SKM-1 treated with dmso at 0.1 percent for 144 hours (cell line): ENCODE data around the gene CLEC2D.
"Not testable (repeated sequence)": the region's sequence is repeated elsewhere in the genome, so short reads cannot be mapped to it uniquely, and the experiment has no call there.

Experiments
- DNase-seq: peaks from one replicate; lab custom pipeline; 2025; ENCODE audit not compliant: unreplicated experiment; lab: John Stamatoyannopoulos, UW

CLEC2D gene

DNA sequence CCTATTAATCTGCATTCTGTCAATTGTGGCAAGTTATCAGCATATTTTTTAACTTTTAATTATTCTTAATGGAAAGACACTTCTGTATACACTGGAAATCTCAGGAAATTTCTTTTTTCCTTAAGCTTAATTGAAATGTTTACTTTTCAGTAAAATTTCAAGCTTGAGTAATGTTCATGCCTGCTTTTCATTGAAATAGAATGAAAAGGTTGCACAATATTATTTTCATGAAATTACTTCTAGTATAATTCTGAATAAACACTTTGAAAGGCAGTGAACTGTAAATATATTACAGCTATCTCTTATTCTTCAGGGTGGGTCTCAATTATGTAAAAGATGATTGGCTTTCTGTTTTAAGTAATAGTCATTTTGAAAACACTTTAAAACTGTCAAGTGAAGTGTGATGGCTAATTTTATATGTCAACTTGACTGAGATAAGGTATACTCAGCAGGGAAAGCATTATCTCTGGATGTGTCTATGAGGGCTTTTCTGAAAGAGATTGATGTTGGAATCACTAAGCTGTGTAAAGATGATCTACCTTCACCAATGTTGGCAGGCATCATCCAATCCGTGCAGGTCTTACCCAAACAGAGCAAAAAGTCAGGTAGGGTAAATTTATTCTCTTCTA is 29.9 kb downstream of the CLEC2D start:
- DNase-seq: no peak

DNA sequence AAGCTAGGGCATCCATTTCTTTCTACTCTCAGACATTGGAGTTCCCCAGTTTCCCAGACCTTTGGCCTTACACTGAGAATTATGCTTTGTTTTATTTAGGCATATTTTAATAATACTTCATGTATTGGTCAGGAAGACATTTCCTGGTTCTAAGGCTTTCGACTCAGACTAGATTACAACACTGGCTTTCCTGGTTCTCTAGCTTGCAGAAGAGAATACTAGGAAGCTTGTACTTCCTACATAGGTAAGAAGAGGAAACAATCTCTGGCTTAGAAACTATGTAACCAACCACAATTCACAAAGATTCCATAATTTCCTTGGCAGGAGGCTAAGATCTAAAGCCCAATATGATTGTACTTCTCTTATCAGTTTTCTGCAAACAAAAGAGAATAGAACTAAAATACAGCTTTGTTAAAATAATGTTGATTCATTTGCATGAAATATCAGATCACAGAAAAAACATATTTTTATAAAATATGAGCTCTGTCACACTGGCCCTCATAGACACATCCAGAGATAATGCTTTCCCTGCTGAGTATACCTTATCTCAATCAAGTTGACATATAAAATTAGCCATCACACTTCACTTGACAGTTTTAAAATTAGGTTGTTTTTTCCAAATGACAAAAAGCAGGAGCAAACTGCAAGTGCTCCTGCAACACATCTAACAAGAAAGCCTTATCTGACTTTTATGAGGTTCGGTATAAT is 30.5 kb downstream of the CLEC2D start:
- DNase-seq: no peak

- no peak for DNase-seq
These were observed 31.1 kb downstream of the CLEC2D start for GRCh38 chr12:9700606-9700956.

DNA sequence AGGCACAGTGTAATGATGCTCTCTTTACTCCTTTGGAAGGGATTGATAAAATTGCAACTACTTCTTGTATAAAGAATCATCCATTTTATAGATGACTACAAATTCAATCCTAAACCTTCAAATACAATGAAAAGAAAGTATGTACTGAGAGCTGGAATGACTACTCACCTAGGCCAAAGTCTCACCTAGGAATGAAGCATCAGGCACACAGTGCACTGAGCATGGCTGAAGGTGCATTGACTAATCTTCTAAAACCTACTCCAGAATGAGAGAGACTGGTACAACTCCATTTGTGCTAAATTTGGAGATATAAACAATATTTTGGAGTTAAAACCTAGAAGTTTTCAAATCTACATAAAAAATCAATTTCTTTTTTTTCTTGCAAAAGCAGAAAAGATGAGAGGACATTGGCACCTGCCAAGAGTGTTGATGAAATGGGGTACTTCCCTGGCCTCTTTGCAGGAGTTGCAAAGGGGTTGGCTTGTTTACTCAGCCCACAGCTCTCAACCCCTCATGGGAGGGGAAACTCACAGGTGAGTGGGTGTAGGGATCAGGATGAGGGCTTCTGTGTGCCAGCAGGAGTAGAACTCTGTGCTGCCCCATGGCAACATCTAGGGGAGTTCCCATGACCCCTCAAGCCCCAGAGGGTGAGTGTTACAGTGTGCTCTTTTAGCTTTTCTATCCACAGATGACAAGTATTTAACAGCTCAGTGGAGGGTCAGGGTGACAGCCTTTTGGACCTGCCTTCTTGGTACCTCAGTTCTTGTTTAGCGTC is 32.1 kb downstream of the CLEC2D start:
- no peak for DNase-seq

- DNase-seq: no peak
These were observed 32.7 kb downstream of the CLEC2D start for GRCh38 chr12:9702255-9702654.

- DNase-seq: not testable (repeated sequence)
These were observed 35.0 kb downstream of the CLEC2D start for GRCh38 chr12:9704561-9704960.

- DNase-seq: no peak
These were observed 36.7 kb downstream of the CLEC2D start for GRCh38 chr12:9706086-9706685.

- no peak for DNase-seq
These were observed 37.8 kb downstream of the CLEC2D start for GRCh38 chr12:9707356-9707755.

DNA sequence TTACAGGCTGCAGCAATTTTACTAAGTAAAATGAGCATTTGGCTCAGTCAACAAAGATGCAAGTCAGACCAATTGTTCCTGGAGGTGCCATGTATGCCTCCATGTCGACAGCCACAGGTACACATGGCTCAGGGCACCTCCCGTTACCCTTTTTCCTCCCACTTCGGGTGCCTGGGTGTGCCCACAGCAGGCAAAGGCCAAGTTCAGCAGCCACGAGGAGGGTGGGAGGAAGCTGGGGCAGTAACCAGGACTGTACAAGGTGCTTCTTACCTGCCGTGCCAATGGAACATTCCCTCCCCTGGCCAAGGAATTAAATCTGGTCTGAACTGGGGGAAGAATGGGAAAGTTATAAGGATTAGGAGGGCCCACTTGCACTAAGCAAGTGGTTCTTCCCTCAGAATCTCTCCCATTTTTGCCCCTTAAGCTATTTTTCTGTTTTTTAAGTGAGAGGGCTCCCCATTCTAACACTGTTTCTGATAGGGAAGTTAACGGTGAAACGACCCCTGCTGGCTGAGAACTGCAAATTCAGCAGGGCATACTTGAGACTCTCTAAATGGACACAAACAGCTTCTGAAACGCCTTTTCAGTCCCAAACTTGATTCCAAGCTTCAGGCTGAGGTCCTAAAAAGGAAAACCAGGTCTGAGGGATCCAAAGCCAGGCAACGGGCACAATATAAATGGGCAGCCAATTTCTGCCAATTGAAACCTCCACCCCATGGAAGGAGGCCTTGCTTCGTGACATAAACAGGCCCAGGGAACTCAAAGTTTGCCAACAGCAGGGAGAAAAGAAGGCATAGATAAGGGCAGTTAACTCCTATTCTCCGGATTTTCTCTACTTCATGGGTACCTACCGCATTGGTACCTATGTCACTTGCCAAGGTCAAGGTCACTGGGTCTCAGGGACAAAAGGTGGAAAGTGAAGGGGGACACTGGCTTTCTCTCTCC is 38.6 kb downstream of the CLEC2D start:
- DNase-seq: no peak

DNA sequence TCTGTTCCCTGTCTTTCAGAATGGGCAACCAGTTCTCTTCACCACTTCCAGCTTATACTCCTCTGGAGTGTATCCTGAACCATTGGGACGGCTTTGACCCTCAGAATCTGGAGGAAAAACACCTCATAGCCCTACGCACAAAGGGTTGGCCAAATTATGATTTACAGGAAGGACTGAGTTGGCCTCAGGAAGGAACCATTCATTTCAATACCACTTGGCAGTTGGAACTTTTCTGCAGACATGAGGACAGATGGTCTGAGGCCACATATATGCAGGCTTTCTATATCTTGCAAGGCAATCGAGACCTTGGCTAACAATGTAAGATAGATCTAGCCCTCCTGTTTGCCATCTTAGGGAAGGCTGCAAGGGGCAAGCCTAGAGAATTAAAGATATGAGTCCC is 39.3 kb downstream of the CLEC2D start:
- no peak for DNase-seq

DNA sequence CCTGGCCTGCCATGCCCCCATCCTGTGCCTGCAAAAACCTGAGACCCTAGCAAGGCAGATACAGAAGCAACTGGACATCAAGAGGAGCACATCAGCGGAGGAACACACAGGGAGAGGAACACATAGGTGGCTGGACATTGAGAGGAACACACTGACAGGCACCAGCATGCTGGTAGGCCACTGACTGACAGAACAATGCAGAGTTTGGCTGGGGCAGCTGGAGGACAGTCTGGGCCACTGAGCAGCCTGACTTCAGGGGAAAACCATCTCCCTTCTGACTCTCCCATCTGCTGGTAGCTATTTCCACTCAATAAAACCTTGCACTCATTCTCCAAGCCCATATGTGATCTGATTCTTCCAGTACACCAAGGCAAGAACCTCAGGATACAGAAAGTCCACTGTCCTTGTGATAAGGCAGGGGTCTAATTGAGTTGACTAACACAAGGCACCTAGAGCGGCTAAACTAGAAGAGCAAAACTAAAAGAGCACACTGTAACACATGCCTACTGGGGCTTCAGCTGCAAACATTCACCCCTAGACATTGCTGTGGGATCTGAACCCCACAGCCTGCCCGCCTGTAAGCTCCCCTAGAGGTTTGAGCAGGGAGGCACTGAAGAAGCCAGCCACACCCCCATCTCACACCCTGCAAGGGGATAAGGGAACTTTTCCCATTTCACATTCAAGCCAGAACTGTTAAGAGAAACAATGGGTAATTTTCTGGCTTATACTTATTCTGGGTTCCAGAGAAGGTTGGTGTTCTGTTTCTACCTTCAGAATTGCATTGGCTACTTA is 41.3 kb downstream of the CLEC2D start:
- DNase-seq: no peak

DNA sequence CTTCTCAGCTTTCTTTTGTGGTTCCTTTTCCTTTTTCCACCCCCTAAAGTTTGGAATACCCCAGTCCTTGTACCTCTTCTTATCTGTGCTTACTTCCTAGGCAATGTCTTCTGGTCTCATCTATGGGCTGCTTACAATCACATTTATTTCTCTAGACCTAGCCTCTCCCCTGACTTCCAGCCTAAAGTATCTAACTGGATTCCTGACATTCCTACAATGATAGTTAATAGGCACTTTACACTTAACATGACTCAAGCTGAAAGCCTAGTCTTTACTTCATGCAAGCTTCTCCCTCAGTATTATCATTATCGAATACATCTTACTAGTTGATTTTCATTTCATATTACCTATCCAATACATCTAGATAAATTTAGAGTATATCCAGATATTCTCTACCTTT is 42.2 kb downstream of the CLEC2D start:
- DNase-seq: no peak

DNA sequence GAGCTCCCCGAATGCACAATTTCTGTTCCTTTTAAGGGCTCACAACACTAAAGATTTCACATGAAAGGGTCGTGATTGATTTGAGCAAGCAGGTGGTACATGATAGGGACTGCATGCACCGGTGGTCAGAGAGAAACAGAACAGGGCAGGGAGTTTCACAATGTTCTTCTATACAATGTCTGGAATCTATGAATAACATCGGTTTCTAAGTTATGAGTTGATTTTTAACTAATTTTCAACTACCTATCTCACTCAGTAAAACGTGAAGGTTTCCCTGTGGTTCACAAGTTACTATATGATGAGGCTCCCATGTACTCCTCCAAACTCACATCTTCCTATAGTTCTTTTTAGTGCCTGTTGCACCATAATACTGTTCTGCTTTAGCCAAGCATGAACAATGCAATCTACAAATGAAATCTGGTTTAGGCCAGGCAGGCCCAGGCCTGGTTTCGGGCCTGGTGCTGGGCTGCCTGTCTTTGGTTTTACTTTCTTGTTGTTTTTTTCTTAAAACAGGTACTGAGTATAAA is 43.6 kb downstream of the CLEC2D start:
- not testable (repeated sequence) for DNase-seq

DNA sequence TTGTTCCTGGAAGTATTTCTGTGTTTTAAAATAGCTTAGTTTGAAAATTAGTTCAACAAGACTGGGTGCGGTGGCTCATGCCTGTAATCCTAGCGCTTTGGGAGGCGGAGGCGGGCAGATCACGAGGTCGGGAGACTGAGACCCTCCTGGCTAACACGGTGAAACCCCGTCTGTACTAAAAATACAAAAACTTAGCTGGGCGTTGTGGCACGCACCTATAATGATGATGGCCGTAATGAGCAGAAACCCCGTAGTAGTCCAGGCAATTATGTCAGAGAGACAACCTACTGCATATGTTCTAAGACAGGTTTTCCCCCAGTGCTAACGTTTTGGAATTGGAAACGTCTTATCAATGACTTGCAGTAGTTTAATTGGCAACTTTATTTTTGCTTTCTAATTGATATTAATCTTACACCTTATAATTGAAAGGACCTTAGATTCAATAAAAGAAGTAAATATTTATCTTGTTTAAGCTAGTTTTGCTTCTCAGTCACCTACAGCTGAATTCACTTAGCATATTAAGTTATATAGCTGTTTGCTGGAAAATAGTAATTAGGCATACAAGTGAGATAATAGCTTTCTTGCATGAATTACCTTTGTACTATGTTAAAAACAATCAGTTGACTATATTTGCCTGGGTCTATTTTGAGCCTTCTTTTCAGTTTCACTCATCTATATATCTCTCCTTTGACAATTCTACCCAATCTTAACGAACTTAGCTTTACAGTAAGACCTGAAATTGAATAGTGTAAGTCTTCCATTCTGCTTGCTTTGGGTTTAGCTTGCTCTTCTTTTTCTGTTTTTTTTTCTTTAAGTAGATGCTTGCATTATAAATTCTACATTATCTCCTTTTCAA is 47.8 kb downstream of the CLEC2D start:
- no peak for DNase-seq

DNA sequence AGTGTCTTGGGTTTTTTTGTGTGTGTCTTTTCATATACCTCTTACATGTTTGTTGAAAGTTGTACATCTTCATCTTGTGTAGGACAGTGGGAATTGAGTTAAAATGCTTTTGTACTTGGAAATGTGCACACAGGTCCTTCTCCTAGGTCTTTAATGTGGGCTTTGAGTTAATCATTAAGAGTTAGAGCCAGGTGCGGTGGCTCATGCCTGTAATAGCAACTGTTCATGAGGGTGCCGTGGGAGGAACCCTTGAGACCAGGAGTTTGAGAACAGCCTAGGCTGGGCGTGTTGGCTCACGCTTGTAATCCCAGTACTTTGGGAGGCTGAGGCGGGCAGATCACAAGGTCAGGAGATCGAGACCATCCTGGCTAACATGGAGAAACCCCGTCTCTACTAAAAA is 49.5 kb downstream of the CLEC2D start:
- no peak for DNase-seq

DNA sequence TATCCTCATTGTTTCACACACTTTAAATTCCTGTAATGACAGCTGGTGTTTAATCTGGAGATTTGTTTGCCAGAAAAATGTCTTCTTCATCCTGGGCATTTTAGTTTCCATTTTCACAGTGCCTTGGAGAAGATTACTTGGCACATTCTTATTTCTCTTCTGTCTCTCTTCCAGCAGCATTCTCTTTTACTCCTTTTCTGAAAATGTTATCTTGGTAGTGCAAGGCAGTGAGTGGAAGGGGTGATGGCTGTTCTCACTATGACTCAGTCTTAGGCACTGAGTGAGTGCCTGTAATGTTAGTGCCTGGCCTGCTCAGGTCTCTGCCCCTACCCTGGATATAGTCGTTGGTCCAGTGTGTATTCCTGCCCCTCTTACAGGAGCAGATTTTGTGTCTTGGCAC is 50.3 kb downstream of the CLEC2D start:
- no peak for DNase-seq

GRCh38 chr12:9721394-9722092 is 52.0 kb downstream of the CLEC2D start:
- DNase-seq: no peak

DNA sequence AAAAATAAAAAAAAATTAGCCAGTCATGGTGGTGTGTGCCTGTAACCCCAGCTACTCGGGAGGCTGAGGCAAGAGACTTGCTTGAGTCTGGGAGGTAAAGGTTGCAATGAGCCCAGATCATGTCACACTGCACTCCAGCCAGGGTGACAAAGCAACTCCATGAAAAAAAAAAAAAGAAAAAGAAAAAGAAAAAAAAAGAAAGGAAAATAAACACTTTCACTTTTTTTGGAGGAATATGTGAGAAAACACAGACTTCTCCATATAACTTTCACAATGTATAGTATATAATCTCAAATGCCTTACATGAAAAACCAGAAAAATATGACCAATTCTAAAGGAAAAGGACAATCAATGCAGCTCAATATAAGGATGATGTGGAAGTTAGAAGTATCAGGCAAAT is 54.5 kb downstream of the CLEC2D start:
- no peak for DNase-seq
